D721Med (cell line): ENCODE measurements around the gene MYO7B.

Experiments used
- DNase-seq: peaks from one replicate; pipeline ENCODE4 v3.0.0; 2011; ENCODE audit warnings: low spot score; ENCODE audit not compliant: insufficient read length
- FAIRE-seq: peaks from 2 replicates; lab custom pipeline; 2011; peaks lifted over from hg19 to GRCh38; lab: Jason Lieb, UNC
- CTCF ChIP-seq: IDR thresholded peaks from 2 replicates; pipeline ENCODE4 v1.5.1; 2012; ENCODE audit warnings: mild to moderate bottlenecking, control low read depth; ENCODE audit not compliant: insufficient read depth; ENCODE audit errors: missing control alignments

Gene MYO7B

GRCh38 chr2:127634626-127635379 is 99.3 kb downstream of the MYO7B start:
- FAIRE-seq = no peak
- TF ChIP-seq CTCF = no peak

GRCh38 chr2:127635380-127636237 is 100.1 kb downstream of the MYO7B start:
- FAIRE-seq (no peak), DNase-seq (no peak)
- no peak for TF ChIP-seq CTCF

More at GRCh38 chr2:127634626-127635379, 99.3 kb downstream of the MYO7B start:
- no peak for DNase-seq

GRCh38 chr2:127636248-127637235 is 101.1 kb downstream of the MYO7B start:
- DNase-seq = no peak
- FAIRE-seq = no peak
- TF ChIP-seq CTCF = no peak

- FAIRE-seq (no peak), DNase-seq (no peak)
- no peak for TF ChIP-seq CTCF
These were observed 101.8 kb downstream of the MYO7B start for GRCh38 chr2:127637236-127637630.

- no peak for TF ChIP-seq CTCF
- no peak for FAIRE-seq
- no peak for DNase-seq
These were observed 102.3 kb downstream of the MYO7B start for GRCh38 chr2:127637725-127638252.

- no peak for TF ChIP-seq CTCF
- FAIRE-seq = no peak
- no peak for DNase-seq
These were observed 103.1 kb downstream of the MYO7B start for GRCh38 chr2:127638361-127639110.
